WERI-Rb-1 (cell line): ENCODE data around the gene FAM78B.

Experiments
- DNase-seq: peaks from one replicate; pipeline ENCODE4 v3.0.0-alpha.2; 2020
- H3K27ac ChIP-seq: fragments of 250-450 bp; sonication (Bioruptor Pico); 2 replicates; pipeline ENCODE4 v1.5.1; 2020; ENCODE audit warnings: mild to moderate bottlenecking, moderate library complexity
- H3K27me3 ChIP-seq: fragments of 250-450 bp; sonication (Bioruptor Pico); 2 replicates; pipeline ENCODE4 v1.5.1; 2021; ENCODE audit warnings: mild to moderate bottlenecking, low read depth, moderate library complexity; ENCODE audit not compliant: insufficient read depth, severe bottlenecking
- H3K36me3 ChIP-seq: fragments of 250-450 bp; sonication (Bioruptor Pico); 2 replicates; pipeline ENCODE4 v1.5.1; 2020; ENCODE audit warnings: mild to moderate bottlenecking, moderate library complexity
- H3K4me3 ChIP-seq: 2 replicates; pipeline ENCODE4 v1.5.1; 2011; ENCODE audit warnings: low read depth, mild to moderate bottlenecking, control low read depth, low read length
- H3K9me3 ChIP-seq: fragments of 250-450 bp; sonication (Bioruptor Pico); 2 replicates; pipeline ENCODE4 v1.5.1; 2021; ENCODE audit warnings: mild to moderate bottlenecking, moderate library complexity; ENCODE audit not compliant: severe bottlenecking
- TF ChIP-seq, protein P1 (sequence below): IDR thresholded peaks from 2 replicates; pipeline ENCODE4 v1.5.1; 2011; ENCODE audit warnings: low read depth, mild to moderate bottlenecking, control low read depth, inconsistent platforms, low read length

Gene FAM78B

DNA sequence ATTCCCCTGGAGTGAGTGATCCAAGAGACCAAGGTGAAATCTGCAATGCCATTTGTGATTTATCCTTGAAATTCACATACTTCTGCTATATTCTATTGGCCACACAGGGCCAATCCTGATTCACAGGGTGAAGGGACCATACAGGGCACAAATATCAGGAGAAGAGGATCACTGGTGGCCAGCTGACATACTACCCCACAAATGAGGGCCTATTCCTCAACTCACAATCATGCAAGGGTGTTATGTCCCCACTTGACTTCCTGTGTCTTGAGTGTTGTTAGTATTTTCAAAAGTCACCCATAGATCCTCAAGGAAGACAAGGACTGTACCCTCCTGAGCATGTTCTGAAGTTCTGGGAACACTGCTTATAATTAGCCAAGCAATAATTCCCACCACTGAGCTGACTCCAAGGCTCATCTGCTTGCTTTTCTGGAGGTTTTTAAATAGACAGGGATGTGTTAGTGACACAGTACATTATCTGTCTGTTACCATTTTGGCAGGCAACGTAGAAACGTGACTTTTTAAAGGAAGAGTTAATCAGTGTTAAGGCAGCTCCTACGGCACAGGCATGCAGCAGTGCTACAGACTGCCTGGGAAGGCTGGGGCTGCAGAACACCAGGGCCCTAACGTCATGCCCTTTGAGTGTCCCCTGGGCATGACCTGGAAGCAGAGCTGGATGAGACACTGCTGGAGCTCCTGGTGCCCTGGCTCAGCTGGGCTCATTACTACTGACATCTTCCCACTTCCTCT, 137.4 kb downstream of the FAM78B start:
- TF ChIP-seq, protein P1, sequence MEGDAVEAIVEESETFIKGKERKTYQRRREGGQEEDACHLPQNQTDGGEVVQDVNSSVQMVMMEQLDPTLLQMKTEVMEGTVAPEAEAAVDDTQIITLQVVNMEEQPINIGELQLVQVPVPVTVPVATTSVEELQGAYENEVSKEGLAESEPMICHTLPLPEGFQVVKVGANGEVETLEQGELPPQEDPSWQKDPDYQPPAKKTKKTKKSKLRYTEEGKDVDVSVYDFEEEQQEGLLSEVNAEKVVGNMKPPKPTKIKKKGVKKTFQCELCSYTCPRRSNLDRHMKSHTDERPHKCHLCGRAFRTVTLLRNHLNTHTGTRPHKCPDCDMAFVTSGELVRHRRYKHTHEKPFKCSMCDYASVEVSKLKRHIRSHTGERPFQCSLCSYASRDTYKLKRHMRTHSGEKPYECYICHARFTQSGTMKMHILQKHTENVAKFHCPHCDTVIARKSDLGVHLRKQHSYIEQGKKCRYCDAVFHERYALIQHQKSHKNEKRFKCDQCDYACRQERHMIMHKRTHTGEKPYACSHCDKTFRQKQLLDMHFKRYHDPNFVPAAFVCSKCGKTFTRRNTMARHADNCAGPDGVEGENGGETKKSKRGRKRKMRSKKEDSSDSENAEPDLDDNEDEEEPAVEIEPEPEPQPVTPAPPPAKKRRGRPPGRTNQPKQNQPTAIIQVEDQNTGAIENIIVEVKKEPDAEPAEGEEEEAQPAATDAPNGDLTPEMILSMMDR: no peak

DNA sequence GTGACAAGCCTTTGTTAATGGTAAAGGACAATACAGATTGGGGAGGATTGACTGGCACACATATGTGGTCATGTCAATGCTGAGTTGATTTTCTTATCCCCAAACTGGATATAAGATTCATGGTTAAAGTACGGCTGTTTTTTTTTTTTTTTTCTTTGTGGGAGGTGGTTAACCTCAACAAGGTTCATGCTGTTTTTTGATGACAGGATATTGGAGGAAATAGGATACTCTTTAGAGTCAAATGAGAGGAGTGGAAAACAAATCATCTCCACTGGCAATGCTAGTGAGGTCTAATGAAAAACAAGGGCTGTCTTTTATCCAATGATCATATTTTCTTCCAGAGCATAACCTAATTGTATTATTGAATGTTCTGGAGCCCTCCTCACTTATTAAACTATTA, 140.2 kb downstream of the FAM78B start:
- Histone ChIP-seq H3K36me3 (no peaks in the 10 kb centered on the region), H3K27ac (no peak overlapping the region), H3K9me3 (no peaks in the 10 kb centered on the region), H3K4me3 (no peak overlapping the region), H3K27me3 (no peaks in the 10 kb centered on the region)
- no peak for DNase-seq
- TF ChIP-seq, protein P1: no peak

More for the DNA sequence above, 137.4 kb downstream of the FAM78B start:
- DNase-seq: no peak
- H3K27me3 ChIP-seq: peaks cover 3% of the 10 kb centered on the region
- no peak overlapping the region for H3K27ac ChIP-seq
- H3K9me3 ChIP-seq: no peaks in the 10 kb centered on the region
- no peaks in the 10 kb centered on the region for H3K36me3 ChIP-seq
- no peak overlapping the region for H3K4me3 ChIP-seq

DNA sequence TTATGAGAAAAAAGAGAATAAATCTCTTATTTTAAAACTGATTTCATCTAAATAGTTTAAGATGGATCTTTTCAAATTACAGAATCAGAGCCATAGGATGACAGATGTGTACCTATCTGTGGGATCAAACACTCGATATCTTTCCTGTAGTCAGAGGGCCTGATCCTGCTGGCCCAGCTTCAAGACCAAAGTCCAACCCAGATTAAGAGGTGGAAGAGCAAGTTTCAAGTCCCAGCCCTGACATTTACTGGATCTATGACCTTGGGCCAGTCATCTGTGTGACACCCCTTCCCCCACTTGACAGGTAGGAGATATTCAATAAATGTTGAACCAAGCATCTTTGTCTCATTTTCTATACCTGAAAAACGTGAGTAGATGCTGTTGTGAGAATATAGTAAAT, 140.7 kb downstream of the FAM78B start:
- H3K36me3 ChIP-seq: no peaks in the 10 kb centered on the region
- H3K27me3 ChIP-seq: no peaks in the 10 kb centered on the region
- no peak overlapping the region for H3K4me3 ChIP-seq
- TF ChIP-seq, protein P1: no peak
- no peak for DNase-seq
- H3K9me3 ChIP-seq: no peaks in the 10 kb centered on the region
- H3K27ac ChIP-seq: no peak overlapping the region

DNA sequence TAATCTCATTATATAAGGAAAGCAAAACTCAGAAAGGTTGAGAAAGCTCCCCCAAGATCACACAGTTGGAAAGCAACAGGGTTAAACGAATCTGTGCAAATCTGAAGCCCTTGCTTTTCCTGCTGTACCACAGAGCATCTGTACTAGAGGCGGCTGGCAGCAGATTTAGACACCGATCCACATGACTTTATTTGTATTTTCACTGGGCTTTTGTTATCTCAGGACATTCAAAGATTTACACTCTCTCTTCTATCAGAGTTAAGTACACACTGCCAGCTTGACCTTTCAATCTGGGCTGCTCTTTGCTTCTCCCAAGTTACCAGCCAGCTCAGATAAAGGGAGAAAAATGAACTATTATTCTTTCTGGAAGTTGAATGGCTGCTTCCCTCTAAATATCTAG, 146.6 kb downstream of the FAM78B start:
- no peak overlapping the region for H3K4me3 ChIP-seq
- no peaks in the 10 kb centered on the region for H3K36me3 ChIP-seq
- H3K9me3 ChIP-seq: no peaks in the 10 kb centered on the region
- no peak overlapping the region for H3K27ac ChIP-seq
- TF ChIP-seq, protein P1: no peak
- no peak for DNase-seq
- H3K27me3 ChIP-seq: no peaks in the 10 kb centered on the region
